Bronchial epithelial cell (primary cell): Measurements from ENCODE around the gene AP1B1. TPM values are rescaled to one million over a fixed set of nuclear protein-coding genes. Genes with fewer than 3 reads are reported as not detected.
A peak's percentile ranks its signal among the peaks of the same experiment; 100 is the strongest.

Experiments used
- DNase-seq: peaks from one replicate; pipeline ENCODE4 v3.0.0-alpha.2; 2010; ENCODE audit warnings: low read depth
- FAIRE-seq: peaks from 2 replicates; lab custom pipeline; 2011; peaks lifted over from hg19 to GRCh38; lab: Jason Lieb, UNC
- H3K27me3 ChIP-seq: 2 replicates; pipeline ENCODE4 v1.5.1; 2011; ENCODE audit warnings: low read length; ENCODE audit not compliant: control insufficient read depth, insufficient read depth
- H3K36me3 ChIP-seq: 2 replicates; pipeline ENCODE4 v1.5.1; 2011; ENCODE audit warnings: low read length; ENCODE audit not compliant: control insufficient read depth, insufficient read depth
- H3K4me3 ChIP-seq: 2 replicates; pipeline ENCODE4 v1.5.1; 2011; ENCODE audit warnings: mild to moderate bottlenecking, low read depth, low read length, control low read depth
- total RNA-seq: library from RNA; depleted of rRNA; stranded (reverse); fragments of >200 nt; gene quantifications from 2 replicates; pipeline ENCODE4 v1.2.1, GENCODE V29; 2014
- TF ChIP-seq, protein P1 (sequence below): IDR thresholded peaks from 2 replicates; pipeline ENCODE4 v1.5.1; 2011; ENCODE audit warnings: mild to moderate bottlenecking, moderate library complexity, low read length, control low read depth, inconsistent platforms; ENCODE audit not compliant: insufficient read depth, severe bottlenecking

Gene AP1B1
- total RNA-seq, 1 donor from 2014 or later, result 44.8 TPM

DNA sequence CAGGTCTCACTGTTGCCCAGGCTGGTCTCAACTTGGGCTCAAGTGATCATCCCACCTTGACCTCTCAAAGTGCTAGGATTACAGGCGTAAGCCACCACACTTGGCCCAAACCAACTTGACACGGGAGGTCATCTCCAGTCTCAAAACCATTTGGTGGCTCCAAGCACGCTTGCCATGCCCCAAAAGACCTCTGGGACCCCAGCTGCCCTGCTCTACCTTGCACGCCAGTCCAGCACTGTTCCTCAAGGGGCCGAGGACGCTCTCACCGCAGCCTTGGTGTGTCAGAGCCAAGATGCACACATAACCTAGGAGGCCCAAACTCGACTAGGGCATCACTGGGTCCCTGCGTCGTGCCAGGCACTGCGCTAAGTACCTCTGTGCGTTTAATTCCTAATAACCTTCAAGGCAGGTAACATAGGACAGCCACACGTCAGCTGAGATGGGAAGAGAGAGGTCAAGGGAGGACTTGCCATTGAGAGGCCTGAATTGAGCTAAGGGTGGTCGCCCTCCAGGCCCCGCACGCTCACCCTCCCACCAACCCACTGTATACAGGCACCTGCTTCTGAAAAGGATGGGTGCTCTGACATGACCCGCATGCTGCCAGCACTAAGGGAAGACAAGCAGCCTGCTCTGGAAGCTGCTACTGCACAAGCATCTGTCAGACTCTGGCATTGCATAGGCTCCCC lies 86.5 kb downstream of the AP1B1 start:
- FAIRE-seq, result peak; percentile 68
- Histone ChIP-seq H3K27me3 (no peaks in the 10 kb centered on the region), H3K36me3 (peaks cover 20% of the 10 kb centered on the region), H3K4me3 (no peak overlapping the region)
- DNase-seq, result no peak
- TF ChIP-seq, protein P1, sequence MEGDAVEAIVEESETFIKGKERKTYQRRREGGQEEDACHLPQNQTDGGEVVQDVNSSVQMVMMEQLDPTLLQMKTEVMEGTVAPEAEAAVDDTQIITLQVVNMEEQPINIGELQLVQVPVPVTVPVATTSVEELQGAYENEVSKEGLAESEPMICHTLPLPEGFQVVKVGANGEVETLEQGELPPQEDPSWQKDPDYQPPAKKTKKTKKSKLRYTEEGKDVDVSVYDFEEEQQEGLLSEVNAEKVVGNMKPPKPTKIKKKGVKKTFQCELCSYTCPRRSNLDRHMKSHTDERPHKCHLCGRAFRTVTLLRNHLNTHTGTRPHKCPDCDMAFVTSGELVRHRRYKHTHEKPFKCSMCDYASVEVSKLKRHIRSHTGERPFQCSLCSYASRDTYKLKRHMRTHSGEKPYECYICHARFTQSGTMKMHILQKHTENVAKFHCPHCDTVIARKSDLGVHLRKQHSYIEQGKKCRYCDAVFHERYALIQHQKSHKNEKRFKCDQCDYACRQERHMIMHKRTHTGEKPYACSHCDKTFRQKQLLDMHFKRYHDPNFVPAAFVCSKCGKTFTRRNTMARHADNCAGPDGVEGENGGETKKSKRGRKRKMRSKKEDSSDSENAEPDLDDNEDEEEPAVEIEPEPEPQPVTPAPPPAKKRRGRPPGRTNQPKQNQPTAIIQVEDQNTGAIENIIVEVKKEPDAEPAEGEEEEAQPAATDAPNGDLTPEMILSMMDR, result no peak

DNA sequence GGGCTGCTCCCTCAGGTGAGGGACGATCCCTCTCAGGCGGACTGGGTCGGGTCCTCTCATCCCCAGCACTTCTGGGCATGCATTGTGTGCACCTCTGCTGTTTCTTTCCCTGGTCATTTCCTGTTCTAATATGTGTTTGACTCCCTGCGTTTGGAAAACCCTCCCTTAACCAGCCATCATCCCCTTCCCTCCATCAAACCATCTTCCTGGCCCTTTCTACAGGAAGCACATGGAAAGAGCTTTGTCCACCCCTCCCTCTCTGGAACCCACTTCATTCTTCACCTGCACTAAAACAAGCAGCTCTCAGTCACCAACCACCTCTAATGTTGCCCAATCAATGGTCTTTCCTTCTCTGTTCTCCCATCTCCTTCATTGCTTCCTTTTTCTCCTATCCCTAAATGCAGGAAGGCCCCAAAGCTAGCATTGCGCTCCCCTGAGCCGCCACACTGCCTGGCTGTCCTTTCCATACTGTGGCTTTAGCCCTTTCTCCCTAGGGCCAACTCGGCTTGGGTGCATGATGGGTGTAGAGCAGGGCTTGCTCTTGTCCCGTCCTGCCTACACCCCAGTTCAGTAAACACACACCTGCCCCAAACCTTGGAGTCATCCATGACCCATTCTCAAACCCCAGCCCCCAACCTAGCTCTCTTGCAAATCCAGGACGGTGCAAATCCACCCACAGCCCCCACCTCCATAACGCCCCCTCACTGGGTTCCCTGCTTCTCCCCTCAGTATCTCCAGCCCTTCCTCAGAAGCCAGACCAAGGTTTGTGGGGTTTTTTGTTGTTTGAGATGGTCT lies 87.4 kb downstream of the AP1B1 start:
- DNase-seq (no peak), FAIRE-seq (no peak)
- peaks cover 23% of the 10 kb centered on the region for H3K36me3 ChIP-seq
- H3K4me3 ChIP-seq, result no peak overlapping the region
- H3K27me3 ChIP-seq, result no peaks in the 10 kb centered on the region
- TF ChIP-seq, protein P1, result no peak

- H3K36me3 ChIP-seq, result peaks cover 26% of the 10 kb centered on the region
- no peak overlapping the region for H3K4me3 ChIP-seq
- H3K27me3 ChIP-seq, result no peaks in the 10 kb centered on the region
- TF ChIP-seq, protein P1, result no peak
- DNase-seq, result no peak
- FAIRE-seq, result no peak
Measured at GRCh38 chr22:29300467-29300806, 87.9 kb downstream of the AP1B1 start.

DNA sequence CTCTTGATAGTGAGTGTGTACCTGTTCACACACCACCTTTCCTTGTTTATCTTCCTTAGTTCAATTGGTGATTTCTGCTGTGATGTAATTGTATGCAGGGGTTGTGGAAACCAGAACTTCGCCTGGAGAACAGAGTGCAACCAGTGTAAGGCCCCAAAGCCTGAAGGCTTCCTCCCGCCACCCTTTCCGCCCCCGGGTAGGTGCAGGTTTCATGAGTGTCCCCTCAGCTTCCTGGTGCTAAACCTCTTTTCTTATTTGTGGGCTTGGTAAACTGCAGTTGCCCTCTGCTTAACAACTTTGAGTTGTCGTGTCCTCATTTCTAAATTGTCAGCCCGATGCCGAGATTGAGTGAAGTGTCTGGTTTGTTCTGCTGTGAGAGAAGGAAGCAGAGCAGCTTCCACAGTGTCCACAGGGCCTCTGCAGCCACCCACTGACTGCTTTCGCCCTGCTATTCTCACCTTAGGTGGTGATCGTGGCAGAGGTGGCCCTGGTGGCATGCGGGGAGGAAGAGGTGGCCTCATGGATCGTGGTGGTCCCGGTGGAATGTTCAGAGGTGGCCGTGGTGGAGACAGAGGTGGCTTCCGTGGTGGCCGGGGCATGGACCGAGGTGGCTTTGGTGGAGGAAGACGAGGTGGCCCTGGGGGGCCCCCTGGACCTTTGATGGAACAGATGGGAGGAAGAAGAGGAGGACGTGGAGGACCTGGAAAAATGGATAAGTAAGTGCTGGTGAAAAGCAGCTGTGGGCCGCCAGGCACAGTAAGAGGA lies 89.1 kb downstream of the AP1B1 start:
- FAIRE-seq (peak; percentile 52), DNase-seq (no peak)
- Histone ChIP-seq H3K27me3 (no peaks in the 10 kb centered on the region), H3K36me3 (peaks cover 26% of the 10 kb centered on the region), H3K4me3 (no peak overlapping the region)
- TF ChIP-seq, protein P1, result no peak

GRCh38 chr22:29298641-29299040 lies 89.7 kb downstream of the AP1B1 start:
- H3K27me3 ChIP-seq, result no peaks in the 10 kb centered on the region
- FAIRE-seq, result no peak
- TF ChIP-seq, protein P1, result no peak
- H3K4me3 ChIP-seq, result no peak overlapping the region
- H3K36me3 ChIP-seq, result peaks cover 26% of the 10 kb centered on the region
- DNase-seq, result no peak
